Loucy (cell line): ENCODE measurements around the gene CHDH.

Experiments
- H2AFZ ChIP-seq: fragments of 200-600 bp; sonication (generic); 2 replicates; pipeline ENCODE4 v1.6.0; 2016; ENCODE audit warnings: antibody characterized with exemption, mild to moderate bottlenecking, low read length, moderate library complexity
- H3F3A ChIP-seq: fragments of 200-600 bp; 2 replicates; pipeline ENCODE4 v1.6.0; 2016; ENCODE audit warnings: antibody characterized with exemption, low read depth, mild to moderate bottlenecking
- H3K27me3 ChIP-seq: fragments of 200-600 bp; sonication (generic); 2 replicates; pipeline ENCODE4 v1.6.1; 2014; ENCODE audit warnings: low read length, mild to moderate bottlenecking; ENCODE audit not compliant: insufficient read depth, poor library complexity, severe bottlenecking
- H3K36me3 ChIP-seq: fragments of 200-600 bp; sonication (generic); 2 replicates; pipeline ENCODE4 v1.6.1; 2016; ENCODE audit warnings: low read length; ENCODE audit not compliant: insufficient read depth
- H3K4me1 ChIP-seq: fragments of 200-600 bp; sonication (generic); 2 replicates; pipeline ENCODE4 v1.5.1; 2014; ENCODE audit warnings: low read length, mild to moderate bottlenecking; ENCODE audit not compliant: insufficient read depth, poor library complexity, severe bottlenecking
- H3K4me2 ChIP-seq: fragments of 200-600 bp; sonication (generic); 2 replicates; pipeline ENCODE4 v1.6.0; 2014; ENCODE audit warnings: antibody characterized with exemption, low read length, low read depth, mild to moderate bottlenecking; ENCODE audit not compliant: poor library complexity, severe bottlenecking
- H3K4me3 ChIP-seq: fragments of 200-600 bp; sonication (generic); 2 replicates; pipeline ENCODE4 v1.5.1; 2014; ENCODE audit warnings: low read length, mild to moderate bottlenecking, mixed read lengths; ENCODE audit not compliant: poor library complexity, severe bottlenecking
- H3K79me2 ChIP-seq: fragments of 200-600 bp; sonication (generic); 2 replicates; pipeline ENCODE4 v1.6.1; 2014; ENCODE audit warnings: low read length; ENCODE audit not compliant: insufficient read depth
- H3K9ac ChIP-seq: fragments of 200-600 bp; sonication (generic); 2 replicates; pipeline ENCODE4 v1.6.0; 2014; ENCODE audit warnings: mild to moderate bottlenecking, low read depth, low read length, moderate library complexity; ENCODE audit not compliant: poor library complexity, severe bottlenecking
- H3K9me2 ChIP-seq: fragments of 200-600 bp; sonication (generic); replicated peaks from 2 replicates; pipeline ENCODE4 v1.6.1; 2016; ENCODE audit warnings: low read depth, low read length, mixed read lengths
- H3K9me3 ChIP-seq: fragments of 200-600 bp; sonication (generic); 2 replicates; pipeline ENCODE4 v1.6.1; 2014; ENCODE audit warnings: mild to moderate bottlenecking, antibody characterized with exemption, low read length, low read depth; ENCODE audit not compliant: insufficient read depth
- H4K20me1 ChIP-seq: fragments of 200-600 bp; sonication (generic); 2 replicates; pipeline ENCODE4 v1.6.0; 2014; ENCODE audit warnings: antibody characterized with exemption, low read length, mild to moderate bottlenecking; ENCODE audit not compliant: insufficient read depth, poor library complexity, severe bottlenecking
- CTCF ChIP-seq: fragments of 200-600 bp; sonication (generic); conservative IDR thresholded peaks from 2 replicates; pipeline ENCODE4 v1.5.1; 2014; ENCODE audit warnings: mild to moderate bottlenecking, antibody characterized with exemption, low read length
- EZH2phosphoT487 ChIP-seq: fragments of 200-600 bp; IDR thresholded peaks from 2 replicates; pipeline ENCODE4 v1.6.1; 2018; ENCODE audit warnings: antibody characterized with exemption, mild to moderate bottlenecking, moderate library complexity, borderline replicate concordance

Gene CHDH

GRCh38 chr3:53881691-53882593, 35.7 kb upstream of the CHDH start, which contains the start of gene ACTR8:
Gene ACTR8 (minus strand): TSS chr3:53882152. CDS start chr3:53882101, 51 bp downstream.
- Histone ChIP-seq H3K36me3 (peaks cover 32% of the 10 kb centered on the region; the same call in 1 of the 2 replicates), H3K9me2 (no peaks in the 10 kb centered on the region)

DNA sequence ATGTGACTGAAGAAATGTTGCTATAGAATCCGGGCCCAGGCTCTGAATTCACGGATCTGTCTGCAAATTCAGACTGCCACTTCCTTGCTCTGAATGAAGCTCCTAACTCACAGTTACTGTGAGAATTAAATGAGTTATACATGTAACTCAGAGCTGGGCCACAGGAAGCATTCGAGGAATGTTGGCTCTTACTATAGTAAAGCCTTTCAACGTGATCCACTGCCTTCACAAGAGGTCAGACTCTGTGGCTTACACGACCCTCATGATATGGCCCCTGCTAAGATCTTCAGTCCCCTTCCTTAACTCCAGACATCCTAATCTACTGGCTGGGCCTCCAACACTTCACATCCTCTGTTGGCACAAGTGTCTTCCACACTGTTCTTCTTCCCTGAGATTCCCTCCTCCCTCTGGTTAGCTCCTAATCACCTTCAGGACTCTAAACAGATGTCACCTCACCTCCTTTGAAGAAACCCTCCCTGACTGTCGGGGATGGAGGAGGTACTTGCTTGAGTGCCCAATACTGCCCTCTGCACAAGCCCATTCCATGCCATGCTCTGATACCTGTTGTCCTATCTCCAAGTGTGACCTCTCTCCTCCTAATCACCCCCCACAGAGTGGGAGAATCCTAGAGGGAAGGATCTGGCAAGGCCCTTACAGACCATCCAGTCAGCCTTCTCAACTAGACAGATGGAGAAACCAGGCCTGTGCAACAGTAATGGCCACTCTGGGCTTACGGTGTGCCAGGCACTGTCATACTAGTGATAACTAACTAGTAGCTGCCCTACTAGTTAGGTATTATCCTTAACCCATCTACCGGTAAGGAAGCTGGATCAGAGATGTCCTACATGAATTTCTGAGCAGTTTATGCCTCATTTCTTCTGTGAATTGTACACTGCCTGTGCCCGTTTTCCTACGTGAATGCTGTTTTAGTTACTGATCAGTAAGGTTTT, 34.5 kb upstream of the CHDH start:
- H3K9ac ChIP-seq = peak overlapping the region; percentile 90
- peak overlapping the region; percentile 97 for H3K4me3 ChIP-seq
- H3K36me3 ChIP-seq = peaks cover 41% of the 10 kb centered on the region; the same call in 1 of the 2 replicates
- H3K4me2 ChIP-seq = peak overlapping the region; percentile 95
- no peaks in the 10 kb centered on the region for H3K9me2 ChIP-seq
- peaks cover 17% of the 10 kb centered on the region for H4K20me1 ChIP-seq
- TF ChIP-seq CTCF (no peak), EZH2phosphoT487 (no peak)
- H3K9me3 ChIP-seq = no peaks in the 10 kb centered on the region
- H3K79me2 ChIP-seq = peaks cover 23% of the 10 kb centered on the region
- peaks cover 20% of the 10 kb centered on the region for H3K4me1 ChIP-seq
- peaks cover 3% of the 10 kb centered on the region for H3K27me3 ChIP-seq
- no peak overlapping the region; the same call in 1 of the 2 replicates for H2AFZ ChIP-seq
- H3F3A ChIP-seq = no peaks in the 10 kb centered on the region

More at GRCh38 chr3:53881691-53882593, 35.7 kb upstream of the CHDH start, which contains the start of gene ACTR8:
- Histone ChIP-seq H3K4me1 (peaks cover 23% of the 10 kb centered on the region), H3K79me2 (peaks cover 23% of the 10 kb centered on the region), H2AFZ (peak within 1 kb of the TSS; percentile 89), H3F3A (no peaks in the 10 kb centered on the region), H3K4me2 (peak within 1 kb of the TSS; percentile 95), H3K9ac (peak within 1 kb of the TSS; percentile 90), H3K27me3 (peaks cover 7% of the 10 kb centered on the region), H4K20me1 (peaks cover 19% of the 10 kb centered on the region), H3K4me3 (peak within 1 kb of the TSS; percentile 97), H3K9me3 (no peaks in the 10 kb centered on the region)
- 0 out of 2 replicates have a peak, but pooled peaks have one; percentile 10 for TF ChIP-seq CTCF
- no peak for TF ChIP-seq EZH2phosphoT487

GRCh38 chr3:53865732-53866499, 19.7 kb upstream of the CHDH start:
- H3K9me3 ChIP-seq = no peaks in the 10 kb centered on the region
- H3K4me3 ChIP-seq = no peak overlapping the region
- no peaks in the 10 kb centered on the region for H3K9me2 ChIP-seq
- TF ChIP-seq EZH2phosphoT487 (no peak), CTCF (no peak)
- H2AFZ ChIP-seq = no peak overlapping the region
- peaks cover 3% of the 10 kb centered on the region for H3K4me1 ChIP-seq
- no peaks in the 10 kb centered on the region for H3F3A ChIP-seq
- H3K27me3 ChIP-seq = no peaks in the 10 kb centered on the region
- no peak overlapping the region for H3K9ac ChIP-seq
- H3K4me2 ChIP-seq = no peak overlapping the region
- peaks cover 34% of the 10 kb centered on the region; the same call in 1 of the 2 replicates for H3K36me3 ChIP-seq
- H4K20me1 ChIP-seq = no peaks in the 10 kb centered on the region
- H3K79me2 ChIP-seq = no peaks in the 10 kb centered on the region
